Breast epithelium (tissue), 4 donors: ENCODE data around the gene UBE3C. TPM values are rescaled to one million over a fixed set of nuclear protein-coding genes. Genes with fewer than 3 reads are reported as not detected.

Experiments
- DNase-seq, 2 donors: peaks; one replicate each; pipeline ENCODE4 v3.0.0-alpha.2; 2019; ENCODE audit warnings: low spot score in 2 of 2
- H3K27ac ChIP-seq, 2 donors: fragments of 200-600 bp; sonication (generic) in 1 of 2; one replicate each; pipeline ENCODE4 v1.5.1; 2016 to 2019; ENCODE audit warnings: mild to moderate bottlenecking in 1 of 2
- H3K27me3 ChIP-seq, 2 donors: fragments of 200-600 bp; sonication (generic) in 1 of 2; one replicate each; pipeline versions ENCODE4 v1.5.1 to v1.6.0; 2017 to 2019; ENCODE audit warnings: control low read depth in 1 of 2, mild to moderate bottlenecking in 1 of 2
- H3K36me3 ChIP-seq: fragments of 200-600 bp; one replicate; pipeline ENCODE4 v1.5.1; 2019
- H3K4me1 ChIP-seq, 2 donors: fragments of 200-600 bp; sonication (generic); one replicate each; pipeline ENCODE4 v1.5.1; 2016 to 2019; ENCODE audit warnings: control low read depth in 1 of 2
- H3K4me3 ChIP-seq, 3 donors: fragments of 200-600 bp; sonication (generic); 1 replicate in 2 of 3; 2 replicates in 1 of 3; pipeline ENCODE4 v1.5.1; 2016 to 2019; ENCODE audit warnings: mild to moderate bottlenecking in 3 of 3, moderate library complexity in 2 of 3
- H3K9me3 ChIP-seq, 2 donors: fragments of 200-600 bp; sonication (generic) in 1 of 2; one replicate each; pipeline ENCODE4 v1.5.1; 2016 to 2019; ENCODE audit warnings: control low read depth in 1 of 2
- CTCF ChIP-seq, 3 donors: fragments of 450-650 bp; IDR thresholded peaks; one replicate each; pipeline ENCODE4 v1.5.1; 2016 to 2017; ENCODE audit warnings: antibody characterized with exemption in 3 of 3, mild to moderate bottlenecking in 3 of 3, moderate library complexity in 3 of 3
- POLR2A ChIP-seq: fragments of 450-650 bp; IDR thresholded peaks from one replicate; pipeline ENCODE4 v1.6.1; 2016; ENCODE audit warnings: antibody characterized with exemption, mild to moderate bottlenecking, moderate library complexity
- POLR2AphosphoS5 ChIP-seq, 3 donors: sonication (generic); formaldehyde crosslinking; IDR thresholded peaks; one replicate each; pipeline ENCODE4 v1.6.1; 2017; ENCODE audit warnings: antibody characterized with exemption in 3 of 3
- intact Hi-C: fragments of 100-400 bp; cut with DNase I; formaldehyde crosslinking; loops from one replicate; pipeline ENCODE4 v1.15.1; 2023; ENCODE audit warnings: low total_unique reads
- total RNA-seq, 3 donors: library from RNA; depleted of rRNA; stranded (reverse); fragments of >200 nt; gene quantifications; one replicate each; pipeline ENCODE4 v1.1.0, GENCODE V29; 2016

The UBE3C gene
- total RNA-seq, 3 donors from 2014 or later = 63.0 to 96.4 (median 87.4) TPM

- intact Hi-C loops = no loop called here
- no peak for DNase-seq
- no peak overlapping the region for H3K27ac ChIP-seq
- H3K9me3 ChIP-seq = peaks cover 12% of the 10 kb centered on the region in 2 donors
- H3K4me3 ChIP-seq = no peak overlapping the region
- no peaks in the 10 kb centered on the region for H3K36me3 ChIP-seq
- no peaks in the 10 kb centered on the region for H3K27me3 ChIP-seq
- no peak for TF ChIP-seq POLR2A
- no peaks in the 10 kb centered on the region for H3K4me1 ChIP-seq
Measured at GRCh38 chr7:157116762-157117161, 22.0 kb upstream of the UBE3C start.

GRCh38 chr7:157117796-157118195 lies 20.9 kb upstream of the UBE3C start:
- no peak overlapping the region for H3K27ac ChIP-seq
- H3K27me3 ChIP-seq = no peaks in the 10 kb centered on the region
- no peak for DNase-seq
- H3K4me1 ChIP-seq = no peaks in the 10 kb centered on the region
- no peaks in the 10 kb centered on the region for H3K36me3 ChIP-seq
- intact Hi-C loops = no loop called here
- H3K4me3 ChIP-seq = no peak overlapping the region
- peaks cover 4 to 10% of the 10 kb centered on the region in 2 donors for H3K9me3 ChIP-seq
- TF ChIP-seq POLR2A (no peak), CTCF (IDR thresholded peaks at IDR 0.05) (no peak), POLR2AphosphoS5 (IDR thresholded peaks at IDR 0.05) (no peak)

- no peak for DNase-seq
- TF ChIP-seq CTCF (IDR thresholded peaks at IDR 0.05) (no peak), POLR2A (no peak), POLR2AphosphoS5 (IDR thresholded peaks at IDR 0.05) (no peak)
- Histone ChIP-seq H3K4me3 (no peak overlapping the region), H3K27ac (no peak overlapping the region), H3K9me3 (peaks cover 4 to 10% of the 10 kb centered on the region in 2 donors), H3K4me1 (no peaks in the 10 kb centered on the region), H3K36me3 (no peaks in the 10 kb centered on the region), H3K27me3 (no peaks in the 10 kb centered on the region)
- intact Hi-C loops = no loop called here
Measured at GRCh38 chr7:157120181-157120580, 18.5 kb upstream of the UBE3C start.

GRCh38 chr7:157121184-157121715 lies 17.5 kb upstream of the UBE3C start:
- Histone ChIP-seq H3K27ac (no peak overlapping the region), H3K4me3 (no peak overlapping the region), H3K27me3 (no peaks in the 10 kb centered on the region), H3K36me3 (no peaks in the 10 kb centered on the region), H3K4me1 (no peaks in the 10 kb centered on the region), H3K9me3 (peaks cover 4 to 10% of the 10 kb centered on the region in 2 donors)
- DNase-seq = no peak
- TF ChIP-seq POLR2AphosphoS5 (IDR thresholded peaks at IDR 0.05) = no peak
- TF ChIP-seq CTCF (IDR thresholded peaks at IDR 0.05) = no peak
- TF ChIP-seq POLR2A = no peak
- intact Hi-C loops = no loop called here

- intact Hi-C loops = no loop called here
- H3K4me1 ChIP-seq = no peaks in the 10 kb centered on the region
- H3K4me3 ChIP-seq = no peak overlapping the region
- H3K27me3 ChIP-seq = no peaks in the 10 kb centered on the region
- no peaks in the 10 kb centered on the region for H3K36me3 ChIP-seq
- TF ChIP-seq CTCF (IDR thresholded peaks at IDR 0.05) (no peak), POLR2AphosphoS5 (IDR thresholded peaks at IDR 0.05) (no peak), POLR2A (no peak)
- no peak overlapping the region for H3K27ac ChIP-seq
- no peak for DNase-seq
- peaks cover 1 to 2% of the 10 kb centered on the region in 2 donors for H3K9me3 ChIP-seq
Measured at GRCh38 chr7:157122800-157123495, 15.8 kb upstream of the UBE3C start.
